HCT116 (cell line): ENCODE measurements around the gene AOPEP. TPM values are rescaled to one million over a fixed set of nuclear protein-coding genes. Genes with fewer than 3 reads are reported as not detected.

ENCODE experiments used
- ATAC-seq: fragments of 200-7000 bp; cut with Tn5 transposase; 2 replicates; pipeline ENCODE4 v1.9.1; 2020; ENCODE audit warnings: mild to moderate bottlenecking, moderate library complexity
- BruUV-seq: library from RNA; stranded (reverse); fragments of 400-500 nt; replicated peaks from 2 replicates; lab custom pipeline; 2021; lab: Mats Ljungman, UMichigan
- CTCF ChIA-PET: fragments of 300-600 bp; sonication (Branson Sonifier 250); formaldehyde crosslinking; loops from one replicate; lab custom pipeline; 2021; ENCODE audit warnings: antibody characterized with exemption; lab: Charles Lee
- POLR2A ChIA-PET: fragments of 300-600, 350-600 bp; sonication (Branson Sonifier 250); formaldehyde crosslinking; loops from one replicate; lab custom pipeline; 2021; ENCODE audit warnings: antibody characterized with exemption; lab: Charles Lee
- RAD21 ChIA-PET, 2 experiments: fragments of 300-600 bp; sonication (Branson Sonifier 250); formaldehyde crosslinking; loops; one replicate each; lab custom pipeline; 2023; ENCODE audit warnings: low total read pairs in 2 of 2; ENCODE audit not compliant: uncharacterized antibody in 2 of 2, unreplicated experiment in 2 of 2, low non-redundant PET in 1 of 2; lab: Charles Lee
- DNase-seq: peaks from one replicate; pipeline ENCODE4 v3.0.0-alpha.2; 2010; ENCODE audit warnings: low read depth, low spot score
- H2AFZ ChIP-seq: fragments of 200-600 bp; shearing (Covaris generic), sonication (generic); 2 replicates; pipeline ENCODE4 v1.6.1; 2017; ENCODE audit warnings: low read depth, mixed run types, mixed read lengths, antibody characterized with exemption, low read length; ENCODE audit not compliant: poor library complexity, severe bottlenecking
- H3K27ac ChIP-seq: 2 replicates; pipeline ENCODE4 v1.5.1; 2012; ENCODE audit warnings: low read depth, low read length
- H3K27me3 ChIP-seq: fragments of 200-600 bp; sonication (generic); 2 replicates; pipeline ENCODE4 v1.6.1; 2016; ENCODE audit warnings: mixed run types, low read length, mixed read lengths; ENCODE audit not compliant: insufficient read depth
- H3K36me3 ChIP-seq, 2 experiments: fragments of 200-500 bp in 1 of 2; fragments of 200-600 bp in 1 of 2; sonication (Bioruptor generic) in 1 of 2; sonication (generic) in 1 of 2; 2 replicates each; pipeline versions ENCODE4 v1.5.1 to v1.6.1; 2014 to 2016; ENCODE audit warnings: low read length in 2 of 2, inconsistent platforms in 1 of 2, mixed read lengths in 1 of 2, mixed run types in 1 of 2; ENCODE audit not compliant: insufficient read depth in 2 of 2, control insufficient read depth in 1 of 2
- H3K4me1 ChIP-seq, 2 experiments: fragments of 200-600 bp in 1 of 2; sonication (generic) in 1 of 2; 2 replicates each; pipeline versions ENCODE4 v1.5.1 to v1.6.1; 2012 to 2017; ENCODE audit warnings: low read length in 2 of 2, inconsistent platforms in 1 of 2, mild to moderate bottlenecking in 1 of 2, mixed read lengths in 1 of 2, mixed run types in 1 of 2, moderate library complexity in 1 of 2; ENCODE audit not compliant: insufficient read depth in 2 of 2, control insufficient read depth in 1 of 2
- H3K4me2 ChIP-seq: fragments of 200-600 bp; sonication (generic); 2 replicates; pipeline ENCODE4 v1.6.1; 2017; ENCODE audit warnings: mixed run types, low read length, mixed read lengths
- H3K4me3 ChIP-seq, 2 experiments: fragments of 200-600 bp in 1 of 2; sonication (generic) in 1 of 2; replicated peaks in 1 of 2; 2 replicates each; pipeline ENCODE4 v1.5.1; 2011 to 2016; ENCODE audit warnings: low read length in 2 of 2, control low read depth in 1 of 2, low read depth in 1 of 2, mild to moderate bottlenecking in 1 of 2, mixed read lengths in 1 of 2, mixed run types in 1 of 2
- H3K79me2 ChIP-seq: fragments of 200-600 bp; sonication (generic); 2 replicates; pipeline ENCODE4 v1.6.1; 2017; ENCODE audit warnings: mild to moderate bottlenecking, mixed run types, low read length, moderate library complexity, mixed read lengths; ENCODE audit not compliant: insufficient read depth
- H3K9ac ChIP-seq: fragments of 200-600 bp; sonication (generic); 2 replicates; pipeline ENCODE4 v1.6.1; 2016; ENCODE audit warnings: low read length, mixed read lengths
- H3K9me2 ChIP-seq: fragments of 200-600 bp; sonication (generic), shearing (Covaris generic); 2 replicates; pipeline ENCODE4 v1.6.1; 2017; ENCODE audit warnings: mixed run types, mild to moderate bottlenecking, moderate library complexity; ENCODE audit not compliant: insufficient read depth
- H3K9me3 ChIP-seq, 2 experiments: fragments of 200-500 bp in 1 of 2; fragments of 200-600 bp in 1 of 2; sonication (Bioruptor generic) in 1 of 2; sonication (generic) in 1 of 2; 2 replicates each; pipeline ENCODE4 v1.6.1; 2014 to 2017; ENCODE audit warnings: low read length in 2 of 2, mixed read lengths in 2 of 2, inconsistent platforms in 1 of 2, low read depth in 1 of 2, mild to moderate bottlenecking in 1 of 2, mixed run types in 1 of 2, moderate library complexity in 1 of 2; ENCODE audit not compliant: control insufficient read depth in 1 of 2, insufficient read depth in 1 of 2
- H4K20me1 ChIP-seq: fragments of 200-600 bp; sonication (generic), shearing (Covaris generic); 2 replicates; pipeline ENCODE4 v1.6.1; 2017; ENCODE audit warnings: mixed run types, mild to moderate bottlenecking, moderate library complexity; ENCODE audit not compliant: insufficient read depth
- ATF3 ChIP-seq: IDR thresholded peaks from 2 replicates; pipeline ENCODE4 v1.6.1; 2012
- CBX3 ChIP-seq: IDR thresholded peaks from 2 replicates; pipeline ENCODE4 v1.6.1; 2012; ENCODE audit warnings: low read depth
- CEBPB ChIP-seq: IDR thresholded peaks from 2 replicates; pipeline ENCODE4 v1.6.1; 2012; ENCODE audit warnings: low read depth
- CTCF ChIP-seq, 3 experiments: fragments of 200-600 bp in 1 of 3; sonication (generic) in 1 of 3; IDR thresholded peaks in 2 of 3; conservative IDR thresholded peaks in 1 of 3; 2 replicates each; pipeline ENCODE4 v1.5.1; 2012 to 2017; ENCODE audit warnings: low read depth in 2 of 3, low read length in 2 of 3, antibody characterized with exemption in 1 of 3, borderline replicate concordance in 1 of 3, control low read depth in 1 of 3, mild to moderate bottlenecking in 1 of 3, mixed read lengths in 1 of 3, mixed run types in 1 of 3, moderate library complexity in 1 of 3; ENCODE audit not compliant: insufficient read depth in 1 of 3
- EGR1 ChIP-seq: IDR thresholded peaks from 2 replicates; pipeline ENCODE4 v1.6.1; 2012; ENCODE audit warnings: low read depth
- EZH2 ChIP-seq: fragments of 200-600 bp; sonication (generic); IDR thresholded peaks from 2 replicates; pipeline ENCODE4 v1.6.1; 2017; ENCODE audit warnings: antibody characterized with exemption, mixed run types
- EZH2phosphoT487 ChIP-seq: fragments of 200-600 bp; IDR thresholded peaks from 2 replicates; pipeline ENCODE4 v1.6.1; 2018; ENCODE audit warnings: antibody characterized with exemption, borderline replicate concordance
- JUND ChIP-seq: IDR thresholded peaks from 2 replicates; pipeline ENCODE4 v1.6.1; 2012
- POLR2A ChIP-seq: IDR thresholded peaks from 2 replicates; pipeline ENCODE4 v1.7.0; 2011; ENCODE audit warnings: borderline replicate concordance; ENCODE audit not compliant: insufficient read depth, insufficient read length; ENCODE audit errors: extremely low read depth
- RAD21 ChIP-seq: IDR thresholded peaks from 2 replicates; pipeline ENCODE4 v1.6.1; 2012; ENCODE audit warnings: low read depth, mild to moderate bottlenecking
- SIN3A ChIP-seq: IDR thresholded peaks from 2 replicates; pipeline ENCODE4 v1.6.1; 2012; ENCODE audit warnings: low read depth
- SP1 ChIP-seq: IDR thresholded peaks from 2 replicates; pipeline ENCODE4 v1.6.1; 2012; ENCODE audit warnings: low read depth
- SRF ChIP-seq: IDR thresholded peaks from 2 replicates; pipeline ENCODE4 v1.6.1; 2012; ENCODE audit warnings: low read depth
- TCF7L2 ChIP-seq: IDR thresholded peaks from 2 replicates; pipeline ENCODE4 v1.7.0; 2011; ENCODE audit warnings: borderline replicate concordance, inconsistent platforms; ENCODE audit not compliant: insufficient read depth, insufficient read length; ENCODE audit errors: extremely low read depth
- YY1 ChIP-seq: IDR thresholded peaks from 2 replicates; pipeline ENCODE4 v1.6.1; 2011; ENCODE audit warnings: low read length, low read depth, moderate library complexity, mild to moderate bottlenecking; ENCODE audit not compliant: insufficient replicate concordance; ENCODE audit errors: extremely low read depth
- ZNF274 ChIP-seq: fragments of 200-500 bp; sonication (Bioruptor generic); IDR thresholded peaks from 2 replicates; pipeline ENCODE4 v1.6.1; 2014; ENCODE audit warnings: mild to moderate bottlenecking, low read depth, low read length, inconsistent platforms
- intact Hi-C: fragments of 100-400 bp; cut with micrococcal nuclease; formaldehyde crosslinking; loops from 2 replicates; pipeline ENCODE4 v1.10.0; 2022
- total RNA-seq: library from RNA; stranded (reverse); gene quantifications from one replicate; pipeline ENCODE4 v1.2.1, GENCODE V29; 2021; ENCODE audit not compliant: unreplicated experiment

AOPEP gene
- total RNA-seq, 1 experiment from 2014 or later: 15.1 TPM

GRCh38 chr9:94705162-94705702, 21.3 kb upstream of the AOPEP start:
- Histone ChIP-seq H3K27me3 (no peaks in the 10 kb centered on the region; the same call in 1 of the 2 replicates), H3K9me2 (no peaks in the 10 kb centered on the region), H4K20me1 (no peaks in the 10 kb centered on the region), H3K36me3 (no peaks in the 10 kb centered on the region), H3K79me2 (no peaks in the 10 kb centered on the region), H3K9ac (no peak overlapping the region), H3K9me3 (no peaks in the 10 kb centered on the region), H3K4me1 (no peaks in the 10 kb centered on the region), H3K27ac (no peak overlapping the region), H3K4me2 (no peak overlapping the region), H3K4me3 (no peak overlapping the region)
- POLR2A ChIA-PET: no interaction called here
- CTCF ChIA-PET: no interaction called here
- RAD21 ChIA-PET: no interaction called here
- no peak for ATAC-seq
- no peak for TF ChIP-seq JUND
- no peak for TF ChIP-seq RAD21
- no peak for TF ChIP-seq TCF7L2
- TF ChIP-seq SP1: no peak
- no peak for TF ChIP-seq POLR2A
- TF ChIP-seq CTCF (IDR thresholded peaks at IDR 0.05 in 2 of 3, conservative IDR thresholded peaks at IDR 0.05 in 1 of 3; ENCODE audit: borderline replicate concordance in 1 of 3, insufficient read depth in 1 of 3, low read depth in 2 of 3, low read length in 2 of 3): no peak
- no peak for TF ChIP-seq EZH2phosphoT487
- no peak for TF ChIP-seq ZNF274
- TF ChIP-seq CBX3: no peak
- TF ChIP-seq SRF: no peak
- TF ChIP-seq CEBPB: no peak
- TF ChIP-seq EGR1: no peak
- no peak for TF ChIP-seq SIN3A
- no peak for TF ChIP-seq EZH2
- no peak for TF ChIP-seq ATF3
- no peak for TF ChIP-seq YY1
- TF ChIP-seq, all 23 proteins: peak for 0
- intact Hi-C loops: no loop called here
- DNase-seq: no peak
- H2AFZ ChIP-seq: no peak overlapping the region
- BruUV-seq: no TSS peak
